NCI-H2107 treated with DMSO at 0.1 percent for 48 hours (cell line): ENCODE data around the gene PAEP.
"Not testable (repeated sequence)": the region's sequence is repeated elsewhere in the genome, so short reads cannot be mapped to it uniquely, and the experiment has no call there.

ENCODE experiments used
- DNase-seq: peaks from one replicate; lab custom pipeline; 2025; ENCODE audit not compliant: unreplicated experiment; lab: John Stamatoyannopoulos, UW

Gene PAEP

DNA sequence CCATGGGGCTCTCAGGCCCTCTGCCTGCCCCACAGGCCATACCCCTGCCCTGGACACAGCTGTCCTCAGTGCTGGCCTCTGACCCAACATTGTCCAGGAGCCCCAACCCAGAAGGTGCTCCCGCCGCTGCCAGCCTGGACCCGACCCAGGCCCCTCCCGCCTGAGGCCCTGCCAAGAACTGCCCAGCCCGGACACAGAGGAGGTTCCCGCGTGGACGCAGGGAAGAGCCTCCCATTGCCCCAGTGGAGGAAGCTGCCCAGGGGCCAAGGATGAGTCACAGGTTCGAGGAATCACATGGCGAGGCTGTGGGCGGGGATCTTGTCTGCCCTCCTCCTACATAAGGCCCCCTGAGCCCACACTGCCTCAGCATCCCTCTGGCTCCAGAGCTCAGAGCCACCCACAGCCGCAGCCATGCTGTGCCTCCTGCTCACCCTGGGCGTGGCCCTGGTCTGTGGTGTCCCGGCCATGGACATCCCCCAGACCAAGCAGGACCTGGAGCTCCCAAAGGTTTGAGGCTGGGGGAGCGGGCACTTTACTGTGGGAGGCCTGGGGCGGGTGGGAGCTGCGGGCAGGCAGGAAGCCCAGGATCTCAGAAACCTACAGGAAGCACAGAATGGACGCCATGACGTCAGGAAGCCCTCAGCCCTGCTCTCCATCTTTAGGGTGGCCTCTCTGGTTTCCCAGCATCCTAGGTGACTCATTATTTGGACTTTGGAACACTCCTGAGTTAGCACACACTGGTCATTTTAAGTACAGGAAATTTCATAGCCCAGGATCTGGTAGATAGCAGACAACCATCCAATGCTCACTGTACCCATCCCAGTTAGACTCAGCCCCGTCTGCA is at the start of gene PAEP:
Gene PAEP, plus strand, starts transcription at position 366 of the 844 bp plus-strand sequence.
- DNase-seq, result no peak

DNA sequence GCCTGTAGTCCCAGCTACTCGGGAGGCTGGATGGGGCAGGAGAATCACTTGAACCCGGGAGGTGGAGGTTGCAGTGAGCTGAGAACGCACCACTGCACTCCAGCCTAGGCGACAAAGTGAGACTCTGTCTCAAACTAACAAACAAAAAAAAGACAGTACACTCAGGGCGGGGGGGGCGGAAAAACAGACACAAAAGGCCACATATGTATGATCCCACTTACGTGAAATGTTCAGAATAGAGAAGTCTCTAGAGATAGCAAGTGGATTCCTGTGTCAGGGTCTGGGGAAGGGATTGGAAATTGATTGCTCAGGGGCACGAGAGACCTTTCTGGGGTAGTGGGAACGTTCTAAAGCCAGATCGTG is 49.3 kb upstream of the PAEP start:
- DNase-seq, result no peak

DNA sequence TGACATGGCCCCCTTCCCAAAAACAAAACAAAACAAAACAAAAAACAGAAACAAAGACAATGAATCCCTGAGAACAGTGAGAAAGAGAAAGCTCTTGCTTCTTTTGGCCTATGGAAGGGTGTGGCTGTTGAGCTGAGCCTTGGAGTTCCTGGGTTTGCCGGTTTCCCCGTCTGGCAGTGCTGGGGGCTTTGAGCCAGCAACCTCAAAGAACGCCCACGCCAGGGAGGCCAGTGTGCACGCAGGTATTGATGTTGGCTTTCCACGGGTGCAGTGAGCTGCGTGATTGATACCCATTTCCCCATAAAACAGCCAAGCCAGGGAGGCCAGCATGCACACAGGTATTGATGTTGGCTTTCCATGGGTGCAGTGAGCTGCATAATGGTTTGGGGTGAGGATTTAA is 48.7 kb upstream of the PAEP start:
- no peak for DNase-seq

DNA sequence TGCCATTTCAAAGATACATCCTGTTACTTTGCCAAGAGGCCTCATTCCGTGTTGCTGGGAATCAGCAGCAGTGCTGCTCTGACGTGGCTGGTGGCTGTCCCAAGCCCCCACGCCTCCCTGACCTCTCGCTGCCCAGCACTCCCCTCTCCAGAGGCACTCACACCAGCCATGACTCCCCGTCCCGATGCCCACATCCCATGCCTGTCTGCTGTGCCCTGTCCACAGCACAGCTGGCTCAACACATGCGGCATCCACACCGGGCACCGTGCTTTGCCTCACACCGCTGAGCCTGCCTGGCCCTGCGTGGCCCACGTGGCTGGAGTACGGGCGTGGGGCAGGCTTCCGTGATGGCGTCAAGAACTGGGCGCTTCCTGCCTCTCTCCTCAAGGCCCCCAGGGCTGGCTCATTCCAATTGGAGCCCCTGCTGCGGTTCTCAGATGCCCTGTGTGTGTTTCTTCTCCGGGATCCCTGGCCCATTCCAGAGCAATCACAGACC is 48.2 kb upstream of the PAEP start:
- DNase-seq, result no peak

GRCh38 chr9:135513906-135514305 is 47.6 kb upstream of the PAEP start:
- DNase-seq, result not testable (repeated sequence)

GRCh38 chr9:135514342-135515082 is 47.0 kb upstream of the PAEP start:
- no peak for DNase-seq

DNA sequence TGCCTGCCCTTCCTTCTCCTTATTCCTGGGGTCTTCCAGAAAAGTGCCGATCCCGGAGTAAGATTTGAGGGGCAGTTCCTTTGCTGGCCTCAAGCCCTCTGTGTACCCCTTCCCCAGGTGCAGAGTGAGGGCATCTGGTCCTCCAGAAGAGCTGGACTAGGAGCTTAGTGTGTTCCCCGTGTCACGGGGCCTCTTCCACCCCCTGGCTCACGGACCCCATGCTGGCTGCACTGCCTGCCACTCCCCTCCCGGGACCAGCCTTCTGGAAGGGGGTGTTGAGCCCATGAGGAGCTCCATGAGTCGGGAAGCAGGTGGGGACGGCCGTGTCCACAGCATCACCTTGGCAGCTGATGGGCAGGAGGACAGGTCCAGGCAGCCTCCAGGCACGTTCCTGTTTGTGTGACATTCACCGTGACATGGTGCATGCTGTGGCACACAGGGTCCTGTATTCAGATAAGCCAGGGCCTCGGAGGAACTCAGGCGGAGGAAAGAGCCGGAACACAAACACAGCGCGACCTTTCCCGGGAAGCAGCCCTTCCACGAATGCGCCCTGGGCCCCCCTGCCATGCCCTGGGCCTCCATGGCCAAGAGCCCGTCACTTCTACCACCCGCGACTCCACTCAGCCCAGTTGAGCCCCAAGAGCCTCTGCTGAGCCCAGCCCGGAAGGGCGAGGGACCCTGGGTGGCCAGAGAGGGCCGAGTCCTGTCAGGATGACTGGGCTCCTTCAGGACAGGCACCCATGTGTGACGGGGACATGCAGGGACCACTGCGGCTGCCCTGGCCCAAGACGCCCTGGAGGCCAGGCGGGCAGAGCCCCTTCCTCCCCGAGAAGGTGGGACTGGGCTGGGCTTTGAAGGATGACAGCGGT is 46.2 kb upstream of the PAEP start:
- no peak for DNase-seq

- DNase-seq, result no peak
Observed at GRCh38 chr9:135516132-135516860, 45.3 kb upstream of the PAEP start.

GRCh38 chr9:135517407-135517822 is 44.1 kb upstream of the PAEP start:
- no peak for DNase-seq

- no peak for DNase-seq
Observed at GRCh38 chr9:135519179-135519971, 42.2 kb upstream of the PAEP start.

- DNase-seq, result no peak
Observed at GRCh38 chr9:135520916-135521607, 40.5 kb upstream of the PAEP start, which contains the start of gene LCN1. Gene LCN1 (plus strand): TSS chr9:135521440. CDS start chr9:135521498, 58 bp downstream.

GRCh38 chr9:135521608-135522095 is 39.9 kb upstream of the PAEP start:
- DNase-seq, result no peak

DNA sequence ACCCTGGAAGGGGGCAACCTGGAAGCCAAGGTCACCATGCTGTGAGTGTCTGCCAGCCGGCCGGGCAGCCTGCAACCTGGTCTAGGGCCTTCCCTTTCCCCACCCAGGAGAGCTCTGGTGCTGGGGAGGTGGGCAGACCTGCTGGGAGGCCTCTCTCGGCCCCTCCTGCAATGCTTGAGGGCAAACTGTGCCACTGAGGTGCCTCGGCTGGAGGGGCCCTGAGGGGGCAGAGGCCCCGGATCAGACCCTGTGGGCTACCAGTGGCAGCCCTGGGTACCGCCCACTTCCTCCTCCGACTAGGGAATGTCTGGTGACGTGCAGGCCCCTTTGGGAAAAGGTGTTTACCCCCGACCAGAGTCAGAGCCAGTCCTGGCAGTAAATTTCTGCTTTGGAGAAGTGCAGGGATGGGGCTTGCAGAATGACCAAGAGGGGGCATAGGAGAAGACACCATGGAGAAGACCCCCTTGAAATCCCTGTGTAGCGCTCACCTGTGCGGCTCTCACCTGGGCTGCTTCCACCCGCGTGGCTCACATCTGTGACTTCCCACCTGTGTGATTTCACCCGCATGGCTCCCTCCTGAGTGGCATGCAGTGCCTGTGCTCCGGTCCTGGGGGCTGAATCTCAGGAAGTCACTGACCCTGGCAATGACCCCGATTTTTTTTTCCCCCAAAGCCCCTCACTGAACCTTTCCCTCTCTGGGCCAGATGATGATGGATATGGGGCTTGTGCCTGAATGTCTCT is 39.2 kb upstream of the PAEP start:
- no peak for DNase-seq

GRCh38 chr9:135522931-135523330 is 38.6 kb upstream of the PAEP start:
- no peak for DNase-seq

DNA sequence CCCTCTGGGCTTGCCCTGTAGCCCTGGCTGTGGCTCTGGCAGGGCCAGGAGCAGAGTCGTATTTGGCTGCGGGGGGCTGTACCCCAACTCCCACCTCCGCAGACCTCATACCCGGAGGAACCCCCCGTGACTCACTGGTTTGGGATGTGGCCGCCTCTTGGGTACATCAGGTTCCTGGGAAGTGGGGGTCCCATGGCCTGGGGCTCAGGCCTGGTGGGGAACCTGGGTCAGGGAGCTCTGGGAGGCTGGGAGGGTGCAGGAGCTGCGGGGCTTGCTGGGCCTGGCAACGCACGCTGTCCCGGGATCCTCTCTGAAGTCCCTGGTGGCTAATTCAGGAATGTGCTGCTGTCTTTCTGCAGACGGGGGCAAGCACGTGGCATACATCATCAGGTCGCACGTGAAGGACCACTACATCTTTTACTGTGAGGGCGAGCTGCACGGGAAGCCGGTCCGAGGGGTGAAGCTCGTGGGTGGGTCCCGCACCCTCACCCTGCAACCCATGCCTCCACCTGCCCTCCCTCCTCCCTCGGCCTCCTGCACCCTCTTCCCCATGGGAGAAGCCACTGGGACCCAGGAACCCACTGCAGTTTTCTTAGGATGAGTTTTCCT is 37.9 kb upstream of the PAEP start:
- no peak for DNase-seq

GRCh38 chr9:135524130-135524861 is 37.3 kb upstream of the PAEP start:
- no peak for DNase-seq
